Body of pancreas (tissue), 4 donors: ENCODE results near the gene PLOD1. TPM values are rescaled to one million over a fixed set of nuclear protein-coding genes. Genes with fewer than 3 reads are reported as not detected.
"Not testable (repeated sequence)": the region's sequence is repeated elsewhere in the genome, so short reads cannot be mapped to it uniquely, and the experiment has no call there.

Experiments
- ATAC-seq: fragments of 150-250 bp; one replicate; pipeline ENCODE4 v1.9.1; 2016
- DNase-seq, 4 donors: peaks; one replicate each; pipeline ENCODE4 v3.0.0-alpha.2; 2019
- H3K27ac ChIP-seq, 4 donors: fragments of 200-600 bp; sonication (generic); 1 replicate in 3 of 4; 2 replicates in 1 of 4; pipeline versions ENCODE4 v1.5.1 to v1.6.1; 2016 to 2019; ENCODE audit warnings: mild to moderate bottlenecking in 1 of 4, mixed read lengths in 1 of 4, moderate library complexity in 1 of 4
- H3K27me3 ChIP-seq, 2 donors: fragments of 200-600 bp; sonication (generic); one replicate each; pipeline ENCODE4 v1.6.0; 2016; ENCODE audit warnings: mild to moderate bottlenecking in 1 of 2
- H3K36me3 ChIP-seq, 2 donors: fragments of 200-600 bp; sonication (generic); replicated peaks in 1 of 2; 2 replicates each; pipeline ENCODE4 v1.5.1; 2016; ENCODE audit warnings: low read depth in 2 of 2; ENCODE audit not compliant: insufficient read depth in 1 of 2
- H3K4me1 ChIP-seq: fragments of 200-600 bp; sonication (generic); one replicate; pipeline ENCODE4 v1.6.0; 2016
- H3K4me3 ChIP-seq, 2 donors: fragments of 200-600 bp; sonication (generic); 1 replicate in 1 of 2; 2 replicates in 1 of 2; pipeline ENCODE4 v1.5.1; 2016 to 2019
- H3K9me3 ChIP-seq, 3 donors: fragments of 200-600 bp; sonication (generic); 1 replicate in 2 of 3; 2 replicates in 1 of 3; pipeline ENCODE4 v1.5.1; 2016
- POLR2A ChIP-seq, 3 donors: fragments of 450-650 bp; IDR thresholded peaks; one replicate each; pipeline ENCODE4 v1.6.1; 2016; ENCODE audit warnings: antibody characterized with exemption in 3 of 3, mild to moderate bottlenecking in 2 of 3
- WGBS, 2 donors: methylation state at CpG; one replicate each; pipeline ENCODE4 v1.1.5; 2017; 5-methylcytosine and 5-hydroxymethylcytosine counted together
- intact Hi-C: fragments of 100-400 bp; cut with DNase I; formaldehyde crosslinking; loops from one replicate; pipeline ENCODE4 v1.15.1; 2023
- total RNA-seq, 2 donors: library from RNA; depleted of rRNA; stranded (reverse); fragments of >200 nt; gene quantifications; one replicate each; pipeline ENCODE4 v1.1.0, GENCODE V29; 2016
- TF ChIP-seq, protein P1 (sequence below), 7 experiments: fragments of 450-650 bp in 4 of 7; fragments of 200-600 bp in 3 of 7; sonication (generic) in 3 of 7; IDR thresholded peaks; one replicate each; pipeline ENCODE4 v1.5.1; 2016 to 2019; ENCODE audit warnings: antibody characterized with exemption in 7 of 7

PLOD1 gene
- total RNA-seq, 2 donors from 2014 or later = 30.9 to 39.6 TPM

DNA sequence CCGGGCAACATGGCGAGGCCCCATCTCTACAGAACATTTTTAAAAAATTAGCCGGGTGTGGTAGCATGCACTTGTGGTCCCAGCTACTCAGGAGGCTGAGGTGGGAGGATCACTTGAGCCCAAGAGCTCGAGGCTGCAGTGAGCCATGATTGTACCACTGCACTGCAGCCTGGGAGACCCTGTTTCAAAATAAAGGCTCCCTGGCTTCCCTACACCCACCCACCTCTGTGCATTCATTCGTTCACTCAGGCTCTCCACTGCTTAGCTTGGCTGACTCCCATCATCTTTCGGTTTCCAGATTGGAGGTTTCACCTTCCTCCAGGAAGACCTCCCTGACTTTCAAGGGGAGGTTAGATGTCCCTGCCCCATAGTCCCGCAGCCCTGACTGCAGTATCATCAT lies 22.5 kb upstream of the PLOD1 start:
- intact Hi-C loops = no loop called here
- 85 to 87% methylated on average over 4 to 7 of the region's 7 CpGs for WGBS, 2 donors
- Histone ChIP-seq H3K36me3 (no peaks in the 10 kb centered on the region), H3K9me3 (no peaks in the 10 kb centered on the region), H3K4me1 (peaks cover 8% of the 10 kb centered on the region), H3K27me3 (no peaks in the 10 kb centered on the region), H3K4me3 (no peak overlapping the region), H3K27ac (no peak overlapping the region)
- ATAC-seq (no peak), DNase-seq (no peak)
- no peak for TF ChIP-seq POLR2A (IDR thresholded peaks at IDR 0.05)
- TF ChIP-seq, protein P1, sequence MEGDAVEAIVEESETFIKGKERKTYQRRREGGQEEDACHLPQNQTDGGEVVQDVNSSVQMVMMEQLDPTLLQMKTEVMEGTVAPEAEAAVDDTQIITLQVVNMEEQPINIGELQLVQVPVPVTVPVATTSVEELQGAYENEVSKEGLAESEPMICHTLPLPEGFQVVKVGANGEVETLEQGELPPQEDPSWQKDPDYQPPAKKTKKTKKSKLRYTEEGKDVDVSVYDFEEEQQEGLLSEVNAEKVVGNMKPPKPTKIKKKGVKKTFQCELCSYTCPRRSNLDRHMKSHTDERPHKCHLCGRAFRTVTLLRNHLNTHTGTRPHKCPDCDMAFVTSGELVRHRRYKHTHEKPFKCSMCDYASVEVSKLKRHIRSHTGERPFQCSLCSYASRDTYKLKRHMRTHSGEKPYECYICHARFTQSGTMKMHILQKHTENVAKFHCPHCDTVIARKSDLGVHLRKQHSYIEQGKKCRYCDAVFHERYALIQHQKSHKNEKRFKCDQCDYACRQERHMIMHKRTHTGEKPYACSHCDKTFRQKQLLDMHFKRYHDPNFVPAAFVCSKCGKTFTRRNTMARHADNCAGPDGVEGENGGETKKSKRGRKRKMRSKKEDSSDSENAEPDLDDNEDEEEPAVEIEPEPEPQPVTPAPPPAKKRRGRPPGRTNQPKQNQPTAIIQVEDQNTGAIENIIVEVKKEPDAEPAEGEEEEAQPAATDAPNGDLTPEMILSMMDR (IDR thresholded peaks at IDR 0.05) = no peak

DNA sequence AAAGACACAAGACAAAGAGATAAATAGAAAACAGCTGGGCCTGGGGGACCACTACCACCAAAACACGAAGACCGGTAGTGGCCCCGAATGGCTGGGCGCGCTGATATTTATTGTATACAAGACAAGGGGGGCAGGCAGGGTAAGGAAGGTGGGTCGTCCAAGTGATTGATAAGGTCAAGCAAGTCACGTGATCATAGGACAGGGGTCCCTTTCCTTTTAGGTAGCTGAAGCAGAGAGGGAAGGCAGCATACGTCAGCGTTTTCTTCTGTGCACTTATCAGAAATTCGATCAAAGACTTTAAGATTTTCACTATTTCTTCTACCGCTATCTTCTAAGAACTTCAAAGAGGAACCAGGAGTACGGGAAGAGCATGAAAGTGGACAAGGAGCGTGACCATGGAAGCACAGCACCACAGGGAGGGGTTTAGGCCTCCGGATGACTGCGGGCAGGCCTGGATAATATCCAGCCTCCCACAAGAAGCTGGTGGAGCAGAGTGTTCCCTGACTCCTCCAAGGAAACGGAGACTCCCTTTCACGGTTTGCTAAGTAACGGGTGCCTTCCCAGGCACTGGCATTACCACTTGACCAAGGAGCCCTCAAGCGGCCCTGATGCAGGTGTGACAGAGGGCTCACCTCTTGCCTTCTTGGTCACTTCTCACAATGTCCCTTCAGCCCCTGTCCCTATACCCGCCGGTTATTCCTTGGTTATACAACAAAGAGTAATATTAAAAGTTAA lies 21.9 kb upstream of the PLOD1 start:
- DNase-seq, H3K4me1 ChIP-seq, H3K27me3 ChIP-seq, ATAC-seq, H3K9me3 ChIP-seq, H3K27ac ChIP-seq, intact Hi-C loops, H3K4me3 ChIP-seq, H3K36me3 ChIP-seq: not testable (repeated sequence)
- 72% methylated on average over 21 of the region's 21 CpGs for WGBS, 2 donors

DNA sequence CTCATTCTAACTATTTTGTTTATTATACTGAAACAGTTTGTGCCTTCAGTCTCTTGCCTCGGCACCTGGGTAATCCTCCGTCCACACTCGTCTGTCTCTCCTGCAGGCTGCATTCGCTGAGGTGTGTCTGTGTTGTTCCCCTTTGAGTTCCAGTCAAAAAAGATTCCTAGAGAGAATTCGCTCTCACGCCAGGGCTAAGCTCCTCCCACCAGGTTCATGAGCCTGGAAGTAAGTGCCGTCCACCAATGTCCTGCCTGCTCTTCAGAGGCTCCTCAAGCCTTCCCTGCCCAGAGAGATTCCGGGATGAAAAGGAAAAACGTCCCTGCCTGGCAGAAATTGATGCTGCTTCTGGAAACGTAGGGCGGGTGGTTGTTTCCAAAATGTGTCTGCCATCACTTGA lies 21.2 kb upstream of the PLOD1 start:
- DNase-seq (no peak), ATAC-seq (no peak)
- Histone ChIP-seq H3K36me3 (no peaks in the 10 kb centered on the region), H3K27ac (no peak overlapping the region), H3K4me3 (no peak overlapping the region), H3K27me3 (no peaks in the 10 kb centered on the region), H3K4me1 (peaks cover 8% of the 10 kb centered on the region), H3K9me3 (no peaks in the 10 kb centered on the region)
- TF ChIP-seq, protein P1 (IDR thresholded peaks at IDR 0.05) = no peak
- no peak for TF ChIP-seq POLR2A (IDR thresholded peaks at IDR 0.05)
- WGBS, 2 donors = 41% methylated on average over 11 of the region's 11 CpGs
- intact Hi-C loops = no loop called here

DNA sequence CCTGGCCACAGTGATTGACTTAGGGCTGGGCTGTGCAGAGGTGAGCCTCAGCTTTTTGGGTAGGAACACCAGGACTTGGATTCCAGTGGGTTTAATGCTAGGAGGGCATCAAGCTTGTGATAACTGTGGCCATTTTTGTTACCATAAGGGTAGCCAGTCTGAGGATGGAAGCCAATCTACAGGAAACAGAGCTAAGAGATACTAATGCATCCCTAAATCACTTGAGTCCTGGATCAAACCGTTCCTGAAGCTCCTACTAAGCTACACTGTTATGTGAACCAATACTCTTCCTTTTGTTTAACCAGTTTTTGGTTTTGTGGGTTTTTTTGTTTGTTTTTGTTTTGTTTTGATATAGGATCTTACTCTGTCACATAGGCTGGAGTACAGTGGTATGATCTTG lies 20.5 kb upstream of the PLOD1 start:
- WGBS, 2 donors = 73 to 76% methylated on average over 1 of the region's 1 CpG
- Histone ChIP-seq H3K4me1 (peaks cover 8% of the 10 kb centered on the region), H3K4me3 (no peak overlapping the region), H3K36me3 (peaks cover 0 to under 1% of the 10 kb centered on the region in 2 donors), H3K27me3 (no peaks in the 10 kb centered on the region), H3K9me3 (no peaks in the 10 kb centered on the region), H3K27ac (no peak overlapping the region)
- intact Hi-C loops = no loop called here
- ATAC-seq (no peak), DNase-seq (no peak)
- TF ChIP-seq POLR2A (IDR thresholded peaks at IDR 0.05) = no peak
- TF ChIP-seq, protein P1 (IDR thresholded peaks at IDR 0.05) = no peak

DNA sequence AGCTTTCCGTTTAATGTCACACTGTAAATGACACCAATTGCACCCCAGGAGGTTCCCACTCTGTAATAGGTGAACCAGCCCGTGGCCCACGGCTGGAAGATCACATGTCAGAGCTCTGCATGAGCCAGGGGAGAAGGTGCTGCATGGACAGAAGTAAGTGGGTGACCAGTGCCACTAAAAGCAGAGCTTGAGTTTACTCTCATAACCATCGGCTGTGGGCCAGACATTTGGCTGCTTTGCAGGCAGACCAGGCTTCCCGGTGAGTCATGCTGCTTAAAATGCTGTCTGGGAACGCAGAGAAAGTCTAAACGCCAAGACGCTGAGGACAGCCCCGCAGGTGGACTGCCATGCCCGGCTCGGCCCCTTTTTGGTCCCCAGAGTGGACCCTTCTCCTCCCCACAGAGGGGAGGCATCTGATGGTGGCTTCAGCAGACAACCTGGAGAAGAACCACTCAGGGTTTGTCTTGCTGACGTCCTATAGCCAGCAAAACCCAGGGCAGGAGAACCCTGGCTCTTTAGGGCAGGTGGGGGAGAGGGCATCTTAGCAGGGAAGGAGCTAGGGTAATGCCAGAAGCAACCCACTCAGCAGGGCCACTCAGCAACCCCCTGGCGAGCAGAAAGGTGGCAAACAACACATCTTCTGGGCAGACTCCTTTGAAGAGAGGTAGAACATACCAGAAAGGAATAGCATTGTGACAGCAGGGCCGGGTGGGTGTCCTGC lies 15.6 kb upstream of the PLOD1 start:
- peaks cover 4 to 9% of the 10 kb centered on the region in 2 donors for H3K36me3 ChIP-seq
- no peaks in the 10 kb centered on the region for H3K9me3 ChIP-seq
- peak in 3 of 4 donors; percentile 43 to 80 (median 44) for DNase-seq
- ATAC-seq = peak; percentile 31
- H3K27me3 ChIP-seq = no peaks in the 10 kb centered on the region
- TF ChIP-seq POLR2A (IDR thresholded peaks at IDR 0.05) = no peak
- TF ChIP-seq, protein P1 (IDR thresholded peaks at IDR 0.05) = no peak
- no peak overlapping the region for H3K4me3 ChIP-seq
- intact Hi-C loops = no loop called here
- 77 to 81% methylated on average over 8 to 14 of the region's 14 CpGs for WGBS, 2 donors
- H3K27ac ChIP-seq = no peak overlapping the region
- peaks cover 30% of the 10 kb centered on the region for H3K4me1 ChIP-seq
